Activated CD8-positive, alpha-beta memory T cell treated with anti-CD3 and anti-CD28 coated beads for 1 hour (primary cell): Measurements from ENCODE around the gene KRT9.

ENCODE experiments used
- DNase-seq, 2 donors: peaks; one replicate each; pipeline ENCODE4 v3.0.0-alpha.2; 2020; ENCODE audit warnings: low read depth in 1 of 2; ENCODE audit errors: extremely low read depth in 1 of 2

Gene KRT9

DNA sequence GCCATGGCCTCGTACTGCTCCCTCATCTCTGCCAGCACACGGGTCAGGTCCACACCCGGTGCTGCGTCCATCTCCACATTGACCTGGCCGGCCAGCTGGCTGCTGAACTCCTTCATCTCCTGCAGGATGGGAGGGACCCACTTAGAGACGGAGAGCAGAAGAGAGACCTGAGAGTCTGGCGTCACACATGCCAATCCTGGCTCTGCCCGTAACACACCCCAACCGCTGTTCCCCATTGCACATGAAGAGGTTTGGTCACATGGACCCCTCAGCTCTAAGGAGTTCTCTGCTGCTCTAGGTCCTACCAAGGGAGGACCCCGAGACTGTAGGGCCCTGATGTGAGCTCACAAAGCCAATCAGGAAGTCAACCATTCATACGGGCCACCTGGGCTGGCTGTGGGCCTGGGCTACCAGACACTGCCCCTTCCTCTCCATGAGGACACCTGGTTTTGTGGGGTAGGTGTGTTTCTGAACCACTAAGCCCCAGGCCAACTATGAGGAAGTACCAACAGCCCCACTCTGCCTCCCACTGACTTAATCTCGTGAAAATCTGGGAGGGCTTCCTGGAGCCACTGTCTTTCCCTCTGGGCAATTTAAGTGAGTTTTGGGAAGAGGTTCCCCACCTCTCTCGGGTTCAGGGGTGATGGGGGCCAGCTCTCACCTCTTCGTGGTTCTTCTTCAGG, 55.6 kb downstream of the KRT9 start:
- DNase-seq = no peak
